ENCODE measurements around the gene APOF. TPM values are rescaled to one million over a fixed set of nuclear protein-coding genes. Genes with fewer than 3 reads are reported as not detected.
"Not testable (repeated sequence)": the region's sequence is repeated elsewhere in the genome, so short reads cannot be mapped to it uniquely, and the experiment has no call there.

APOF gene
- not detected in 2 replicates for total RNA-seq
- long read RNA-seq = 0 reads

- H3K4me1 Mint-ChIP-seq (ENCODE audit: unreplicated experiment) = peaks cover 27% of the 10 kb centered on the region
- no peak for DNase-seq (ENCODE audit: extremely low spot score, unreplicated experiment)
- H3K27ac Mint-ChIP-seq (ENCODE audit: unreplicated experiment) = peak within 1 kb of the TSS; percentile 97
- no peaks in the 10 kb centered on the region for H3K9me3 Mint-ChIP-seq (ENCODE audit: unreplicated experiment)
- TF ChIP-seq CTCF (IDR thresholded peaks at IDR 0.05) = no peak
- peak within 1 kb of the TSS; percentile 93 for H3K4me3 Mint-ChIP-seq (ENCODE audit: unreplicated experiment)
- peaks cover 1% of the 10 kb centered on the region for H3K36me3 Mint-ChIP-seq (ENCODE audit: unreplicated experiment)
- no peaks in the 10 kb centered on the region for H3K27me3 Mint-ChIP-seq (ENCODE audit: unreplicated experiment)
These were observed at the start of gene APOF for GRCh38 chr12:56362130-56363059. Gene APOF (minus strand): TSS chr12:56362857. CDS start chr12:56362745, 112 bp downstream.

- no peak for TF ChIP-seq CTCF (IDR thresholded peaks at IDR 0.05)
- no peak overlapping the region for H3K4me3 Mint-ChIP-seq (ENCODE audit: unreplicated experiment)
These were observed 49.4 kb upstream of the APOF start for GRCh38 chr12:56411781-56412639.

GRCh38 chr12:56410768-56411167 is 48.1 kb upstream of the APOF start:
- Mint-ChIP-seq H3K27me3 (ENCODE audit: unreplicated experiment) (no peaks in the 10 kb centered on the region), H3K4me3 (ENCODE audit: unreplicated experiment) (no peak overlapping the region), H3K4me1 (ENCODE audit: unreplicated experiment) (peaks cover 3% of the 10 kb centered on the region), H3K9me3 (ENCODE audit: unreplicated experiment) (no peaks in the 10 kb centered on the region), H3K36me3 (ENCODE audit: unreplicated experiment) (no peaks in the 10 kb centered on the region), H3K27ac (ENCODE audit: unreplicated experiment) (no peak overlapping the region)
- TF ChIP-seq CTCF (IDR thresholded peaks at IDR 0.05) = no peak
- no peak for DNase-seq (ENCODE audit: extremely low spot score, unreplicated experiment)

More at GRCh38 chr12:56411781-56412639, 49.4 kb upstream of the APOF start:
- Mint-ChIP-seq H3K36me3 (ENCODE audit: unreplicated experiment) (no peaks in the 10 kb centered on the region), H3K27me3 (ENCODE audit: unreplicated experiment) (no peaks in the 10 kb centered on the region), H3K9me3 (ENCODE audit: unreplicated experiment) (no peaks in the 10 kb centered on the region), H3K4me1 (ENCODE audit: unreplicated experiment) (peaks cover 3% of the 10 kb centered on the region), H3K27ac (ENCODE audit: unreplicated experiment) (no peak overlapping the region)
- DNase-seq (ENCODE audit: extremely low spot score, unreplicated experiment) = no peak

GRCh38 chr12:56408799-56409417 is 46.3 kb upstream of the APOF start:
- no peak for TF ChIP-seq CTCF (IDR thresholded peaks at IDR 0.05)
- no peak overlapping the region for H3K4me3 Mint-ChIP-seq (ENCODE audit: unreplicated experiment)
- H3K27me3 Mint-ChIP-seq (ENCODE audit: unreplicated experiment) = no peaks in the 10 kb centered on the region
- no peak for DNase-seq (ENCODE audit: extremely low spot score, unreplicated experiment)
- peaks cover 3% of the 10 kb centered on the region for H3K4me1 Mint-ChIP-seq (ENCODE audit: unreplicated experiment)
- H3K9me3 Mint-ChIP-seq (ENCODE audit: unreplicated experiment) = no peaks in the 10 kb centered on the region
- H3K27ac Mint-ChIP-seq (ENCODE audit: unreplicated experiment) = no peak overlapping the region
- H3K36me3 Mint-ChIP-seq (ENCODE audit: unreplicated experiment) = no peaks in the 10 kb centered on the region

GRCh38 chr12:56404227-56404626 is 41.6 kb upstream of the APOF start:
- not testable (repeated sequence) for H3K27me3 Mint-ChIP-seq (ENCODE audit: unreplicated experiment); DNase-seq (ENCODE audit: extremely low spot score, unreplicated experiment); H3K9me3 Mint-ChIP-seq (ENCODE audit: unreplicated experiment); H3K27ac Mint-ChIP-seq (ENCODE audit: unreplicated experiment); H3K4me3 Mint-ChIP-seq (ENCODE audit: unreplicated experiment); H3K4me1 Mint-ChIP-seq (ENCODE audit: unreplicated experiment); H3K36me3 Mint-ChIP-seq (ENCODE audit: unreplicated experiment)

- H3K4me3 Mint-ChIP-seq (ENCODE audit: unreplicated experiment); H3K36me3 Mint-ChIP-seq (ENCODE audit: unreplicated experiment); DNase-seq (ENCODE audit: extremely low spot score, unreplicated experiment); H3K27me3 Mint-ChIP-seq (ENCODE audit: unreplicated experiment); H3K27ac Mint-ChIP-seq (ENCODE audit: unreplicated experiment); H3K4me1 Mint-ChIP-seq (ENCODE audit: unreplicated experiment): not testable (repeated sequence)
- H3K9me3 Mint-ChIP-seq (ENCODE audit: unreplicated experiment) = peaks cover 12% of the 10 kb centered on the region
These were observed 39.0 kb upstream of the APOF start for GRCh38 chr12:56401612-56402011.

GRCh38 chr12:56401125-56401524 is 38.5 kb upstream of the APOF start:
- H3K27me3 Mint-ChIP-seq (ENCODE audit: unreplicated experiment); DNase-seq (ENCODE audit: extremely low spot score, unreplicated experiment); H3K4me3 Mint-ChIP-seq (ENCODE audit: unreplicated experiment); H3K36me3 Mint-ChIP-seq (ENCODE audit: unreplicated experiment); H3K4me1 Mint-ChIP-seq (ENCODE audit: unreplicated experiment); H3K27ac Mint-ChIP-seq (ENCODE audit: unreplicated experiment): not testable (repeated sequence)
- H3K9me3 Mint-ChIP-seq (ENCODE audit: unreplicated experiment) = peaks cover 12% of the 10 kb centered on the region

GRCh38 chr12:56399466-56399865 is 36.8 kb upstream of the APOF start:
- H3K4me1 Mint-ChIP-seq (ENCODE audit: unreplicated experiment) = not testable (repeated sequence)

More at GRCh38 chr12:56399466-56399865, 36.8 kb upstream of the APOF start:
- H3K27me3 Mint-ChIP-seq (ENCODE audit: unreplicated experiment); H3K4me3 Mint-ChIP-seq (ENCODE audit: unreplicated experiment); H3K36me3 Mint-ChIP-seq (ENCODE audit: unreplicated experiment); DNase-seq (ENCODE audit: extremely low spot score, unreplicated experiment); H3K27ac Mint-ChIP-seq (ENCODE audit: unreplicated experiment): not testable (repeated sequence)
- peaks cover 12% of the 10 kb centered on the region for H3K9me3 Mint-ChIP-seq (ENCODE audit: unreplicated experiment)
